ENCODE measurements around the gene STEAP2. TPM values are rescaled to one million over a fixed set of nuclear protein-coding genes. Genes with fewer than 3 reads are reported as not detected.
A peak's percentile ranks its signal among the peaks of the same experiment; 100 is the strongest.

Gene STEAP2
- total RNA-seq, 2 donors from 2014 or later, result 4.0 to 11.0 TPM

DNA sequence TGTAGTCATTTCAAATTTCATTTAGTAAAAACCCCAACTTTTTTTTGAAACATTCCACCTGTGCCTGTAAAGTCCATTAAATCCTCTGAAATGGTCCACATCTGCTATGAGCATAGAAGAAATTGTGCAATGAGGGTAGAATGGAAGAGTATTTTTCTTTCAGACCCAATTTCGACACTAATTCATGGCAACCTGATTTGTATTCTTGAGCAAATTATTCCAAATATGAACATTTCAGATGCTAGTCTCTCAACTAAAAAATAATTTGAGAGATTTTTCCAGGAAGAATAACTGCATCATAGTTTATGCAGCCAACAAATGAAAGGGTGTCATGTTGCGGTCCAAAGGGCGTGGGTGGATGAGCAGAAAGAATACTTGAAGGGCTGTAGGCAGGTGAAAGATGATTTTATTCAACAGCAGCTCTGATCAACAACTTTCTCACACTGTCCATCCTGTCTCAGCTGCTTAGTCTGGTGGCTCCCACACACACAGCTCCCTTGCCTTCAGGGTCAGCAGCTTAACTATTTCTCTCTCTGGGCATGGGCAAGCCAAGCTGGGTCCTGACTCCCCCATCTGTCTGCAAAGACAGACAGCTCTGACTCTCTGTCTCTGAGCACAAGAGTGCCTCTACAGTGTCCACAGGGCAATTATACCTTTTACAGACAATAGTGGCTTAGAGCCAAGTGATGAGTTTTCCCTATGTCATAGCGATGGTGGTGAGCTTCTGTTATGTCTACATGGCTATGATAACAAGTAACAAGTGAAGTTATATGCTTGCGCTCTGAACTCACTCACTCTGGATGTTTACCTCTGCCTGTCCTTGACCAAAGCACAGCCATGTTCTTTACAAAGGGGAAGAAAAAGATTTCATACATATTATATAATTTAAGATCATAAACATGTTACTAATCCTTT lies 11.5 kb downstream of the STEAP2 start:
- DNase-seq, result no peak
- H3K4me3 Mint-ChIP-seq, result no peak overlapping the region
- TF ChIP-seq, protein P1, sequence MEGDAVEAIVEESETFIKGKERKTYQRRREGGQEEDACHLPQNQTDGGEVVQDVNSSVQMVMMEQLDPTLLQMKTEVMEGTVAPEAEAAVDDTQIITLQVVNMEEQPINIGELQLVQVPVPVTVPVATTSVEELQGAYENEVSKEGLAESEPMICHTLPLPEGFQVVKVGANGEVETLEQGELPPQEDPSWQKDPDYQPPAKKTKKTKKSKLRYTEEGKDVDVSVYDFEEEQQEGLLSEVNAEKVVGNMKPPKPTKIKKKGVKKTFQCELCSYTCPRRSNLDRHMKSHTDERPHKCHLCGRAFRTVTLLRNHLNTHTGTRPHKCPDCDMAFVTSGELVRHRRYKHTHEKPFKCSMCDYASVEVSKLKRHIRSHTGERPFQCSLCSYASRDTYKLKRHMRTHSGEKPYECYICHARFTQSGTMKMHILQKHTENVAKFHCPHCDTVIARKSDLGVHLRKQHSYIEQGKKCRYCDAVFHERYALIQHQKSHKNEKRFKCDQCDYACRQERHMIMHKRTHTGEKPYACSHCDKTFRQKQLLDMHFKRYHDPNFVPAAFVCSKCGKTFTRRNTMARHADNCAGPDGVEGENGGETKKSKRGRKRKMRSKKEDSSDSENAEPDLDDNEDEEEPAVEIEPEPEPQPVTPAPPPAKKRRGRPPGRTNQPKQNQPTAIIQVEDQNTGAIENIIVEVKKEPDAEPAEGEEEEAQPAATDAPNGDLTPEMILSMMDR (conservative IDR thresholded peaks at IDR 0.05), result no peak
- no peaks in the 10 kb centered on the region for H3K27me3 Mint-ChIP-seq (ENCODE audit: insufficient read depth)
- Histone ChIP-seq H3K4me1 (ENCODE audit: control insufficient read depth, insufficient read depth, low read length) (peaks cover 8% of the 10 kb centered on the region), H3K27me3 (ENCODE audit: control insufficient read depth, insufficient read depth, low read length, poor library complexity, severe bottlenecking) (no peaks in the 10 kb centered on the region), H3K27ac (ENCODE audit: low read depth, low read length) (no peak overlapping the region), H3K9me3 (ENCODE audit: control insufficient read depth, low read length) (no peaks in the 10 kb centered on the region), H3K4me3 (ENCODE audit: low read length) (no peak overlapping the region), H3K9ac (ENCODE audit: extremely low read depth, low read length, poor library complexity, severe bottlenecking) (no peak overlapping the region), H3K36me3 (ENCODE audit: control insufficient read depth, insufficient read depth, low read length) (no peaks in the 10 kb centered on the region)
- H3K27ac Mint-ChIP-seq, result no peak overlapping the region
- H3K36me3 Mint-ChIP-seq (ENCODE audit: low read depth), result no peaks in the 10 kb centered on the region
- H3K4me1 Mint-ChIP-seq, result peaks cover 17% of the 10 kb centered on the region
- 94 to 100% methylated on average over 1 to 5 of the region's 5 CpGs for WGBS, 2 experiments (ENCODE audit: insufficient coverage in 1 of 2, insufficient read length in 1 of 2)
- no peaks in the 10 kb centered on the region for H3K9me3 Mint-ChIP-seq

DNA sequence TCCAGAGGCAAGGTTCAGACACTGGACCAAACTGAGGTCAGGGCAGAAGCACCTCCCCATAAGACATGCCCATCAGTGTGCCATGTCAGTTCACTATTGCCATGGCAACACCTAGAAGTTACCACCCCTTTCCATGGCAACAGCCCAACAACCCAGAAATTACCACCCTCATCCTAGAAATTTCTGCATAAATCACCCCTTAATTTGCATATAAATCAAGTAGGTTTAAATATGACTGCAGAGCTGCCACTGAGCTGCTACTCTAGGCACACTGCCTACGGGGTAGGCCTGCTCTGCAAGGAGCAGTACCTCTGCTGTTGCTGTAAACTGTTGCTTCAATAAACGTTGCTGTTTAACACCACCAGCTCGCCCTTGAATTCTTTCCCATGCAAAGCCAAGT lies 12.7 kb downstream of the STEAP2 start:
- no peaks in the 10 kb centered on the region for H3K27me3 Mint-ChIP-seq (ENCODE audit: insufficient read depth)
- H3K9ac ChIP-seq (ENCODE audit: extremely low read depth, low read length, poor library complexity, severe bottlenecking), result no peak overlapping the region
- H3K9me3 Mint-ChIP-seq, result no peaks in the 10 kb centered on the region
- 38 to 51% methylated on average over 3 of the region's 3 CpGs for WGBS, 2 experiments (ENCODE audit: insufficient coverage in 1 of 2, insufficient read length in 1 of 2)
- no peak overlapping the region for H3K27ac ChIP-seq (ENCODE audit: low read depth, low read length)
- H3K4me3 ChIP-seq (ENCODE audit: low read length), result no peak overlapping the region
- H3K36me3 Mint-ChIP-seq (ENCODE audit: low read depth), result no peaks in the 10 kb centered on the region
- H3K4me1 ChIP-seq (ENCODE audit: control insufficient read depth, insufficient read depth, low read length), result peaks cover 8% of the 10 kb centered on the region
- DNase-seq, result peak; percentile 75
- no peak overlapping the region for H3K27ac Mint-ChIP-seq
- H3K4me3 Mint-ChIP-seq, result no peak overlapping the region
- no peaks in the 10 kb centered on the region for H3K27me3 ChIP-seq (ENCODE audit: control insufficient read depth, insufficient read depth, low read length, poor library complexity, severe bottlenecking)
- no peaks in the 10 kb centered on the region for H3K9me3 ChIP-seq (ENCODE audit: control insufficient read depth, low read length)
- H3K4me1 Mint-ChIP-seq, result peaks cover 22% of the 10 kb centered on the region
- TF ChIP-seq, protein P1 (conservative IDR thresholded peaks at IDR 0.05), result no peak
- no peaks in the 10 kb centered on the region for H3K36me3 ChIP-seq (ENCODE audit: control insufficient read depth, insufficient read depth, low read length)

DNA sequence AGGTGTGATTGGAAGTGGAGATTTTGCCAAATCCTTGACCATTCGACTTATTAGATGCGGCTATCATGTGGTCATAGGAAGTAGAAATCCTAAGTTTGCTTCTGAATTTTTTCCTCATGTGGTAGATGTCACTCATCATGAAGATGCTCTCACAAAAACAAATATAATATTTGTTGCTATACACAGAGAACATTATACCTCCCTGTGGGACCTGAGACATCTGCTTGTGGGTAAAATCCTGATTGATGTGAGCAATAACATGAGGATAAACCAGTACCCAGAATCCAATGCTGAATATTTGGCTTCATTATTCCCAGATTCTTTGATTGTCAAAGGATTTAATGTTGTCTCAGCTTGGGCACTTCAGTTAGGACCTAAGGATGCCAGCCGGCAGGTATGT lies 13.6 kb downstream of the STEAP2 start:
- WGBS, 2 experiments (ENCODE audit: insufficient coverage in 1 of 2, insufficient read length in 1 of 2), result 90 to 100% methylated on average over 2 of the region's 3 CpGs
- no peaks in the 10 kb centered on the region for H3K36me3 ChIP-seq (ENCODE audit: control insufficient read depth, insufficient read depth, low read length)
- no peak overlapping the region for H3K4me3 ChIP-seq (ENCODE audit: low read length)

More for the DNA sequence above, 13.6 kb downstream of the STEAP2 start:
- no peaks in the 10 kb centered on the region for H3K27me3 ChIP-seq (ENCODE audit: control insufficient read depth, insufficient read depth, low read length, poor library complexity, severe bottlenecking)
- H3K9me3 ChIP-seq (ENCODE audit: control insufficient read depth, low read length), result no peaks in the 10 kb centered on the region
- Mint-ChIP-seq H3K4me1 (peaks cover 22% of the 10 kb centered on the region), H3K27ac (no peak overlapping the region), H3K9me3 (no peaks in the 10 kb centered on the region), H3K27me3 (ENCODE audit: insufficient read depth) (no peaks in the 10 kb centered on the region), H3K4me3 (no peak overlapping the region), H3K36me3 (ENCODE audit: low read depth) (no peaks in the 10 kb centered on the region)
- H3K27ac ChIP-seq (ENCODE audit: low read depth, low read length), result no peak overlapping the region
- no peak for DNase-seq
- TF ChIP-seq, protein P1 (conservative IDR thresholded peaks at IDR 0.05), result no peak
- no peak overlapping the region for H3K9ac ChIP-seq (ENCODE audit: extremely low read depth, low read length, poor library complexity, severe bottlenecking)
- H3K4me1 ChIP-seq (ENCODE audit: control insufficient read depth, insufficient read depth, low read length), result peaks cover 10% of the 10 kb centered on the region
